GM19452 (cell line): ENCODE results near the gene TXNRD1.
"Not testable (repeated sequence)": the region's sequence is repeated elsewhere in the genome, so short reads cannot be mapped to it uniquely, and the experiment has no call there.

Experiments
- ATAC-seq: cut with Tn5 transposase; IDR thresholded peaks from one replicate; pipeline ENCODE4 v1.9.1; 2021; ENCODE audit not compliant: unreplicated experiment

The TXNRD1 gene

DNA sequence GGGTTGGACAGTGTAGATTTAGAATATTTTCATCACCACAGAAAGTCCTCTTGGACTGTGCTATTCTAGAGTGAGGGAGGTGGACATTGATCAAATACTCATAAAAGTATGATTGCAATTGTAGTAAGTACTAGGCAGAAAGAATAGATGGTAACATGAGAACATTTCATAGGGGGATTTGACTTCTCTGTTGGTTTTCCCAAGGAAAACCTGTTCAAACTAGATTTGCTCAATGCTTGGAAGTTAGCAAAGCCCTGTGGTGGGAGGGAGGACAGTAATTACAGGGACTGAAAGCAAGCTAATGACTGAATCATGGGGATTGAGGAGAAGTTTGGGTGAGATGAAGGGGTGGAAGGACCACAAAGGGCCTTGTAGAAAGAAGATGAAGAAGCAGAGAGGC is 63.6 kb downstream of the TXNRD1 start:
- ATAC-seq: no peak

DNA sequence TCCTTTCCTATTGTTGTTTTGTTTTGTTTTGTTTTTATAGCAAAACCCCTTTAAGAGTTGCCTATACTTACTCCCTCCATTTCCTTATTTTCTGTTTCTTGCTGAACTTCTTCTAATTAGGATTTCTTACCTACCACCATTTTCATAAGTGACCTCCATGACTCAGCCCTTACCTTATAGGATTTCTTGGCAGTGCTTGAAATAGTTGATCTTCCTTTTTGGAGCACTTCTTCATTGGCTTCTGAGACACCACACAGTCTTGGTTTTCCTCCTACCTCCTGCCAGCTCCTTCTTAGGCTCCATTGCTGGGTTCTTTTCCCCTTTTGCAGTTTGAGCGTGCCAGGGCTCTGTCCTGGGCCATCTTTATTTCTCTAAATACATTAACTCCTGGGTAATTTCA is 64.5 kb downstream of the TXNRD1 start:
- no peak for ATAC-seq

GRCh38 chr12:104280717-104281458 is 65.3 kb downstream of the TXNRD1 start:
- ATAC-seq: no peak

DNA sequence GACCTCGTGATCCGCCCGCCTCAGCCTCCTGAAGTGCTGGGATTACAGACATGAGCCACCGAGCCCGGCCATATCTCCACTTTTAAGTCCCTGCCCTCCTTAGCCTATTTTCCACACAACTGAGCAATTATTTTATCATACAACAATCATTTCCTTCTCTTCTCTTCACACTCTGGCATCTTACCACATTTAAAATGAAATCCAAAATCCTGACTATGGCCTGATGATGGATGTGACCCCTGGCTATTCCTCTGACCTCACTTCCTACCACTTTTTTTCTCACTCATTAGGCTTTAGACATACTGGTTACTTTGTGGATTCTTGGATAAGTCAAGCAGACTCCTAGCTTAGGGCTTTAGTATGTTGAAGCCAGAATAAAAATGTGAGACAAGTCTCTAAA is 66.1 kb downstream of the TXNRD1 start:
- ATAC-seq: no peak

DNA sequence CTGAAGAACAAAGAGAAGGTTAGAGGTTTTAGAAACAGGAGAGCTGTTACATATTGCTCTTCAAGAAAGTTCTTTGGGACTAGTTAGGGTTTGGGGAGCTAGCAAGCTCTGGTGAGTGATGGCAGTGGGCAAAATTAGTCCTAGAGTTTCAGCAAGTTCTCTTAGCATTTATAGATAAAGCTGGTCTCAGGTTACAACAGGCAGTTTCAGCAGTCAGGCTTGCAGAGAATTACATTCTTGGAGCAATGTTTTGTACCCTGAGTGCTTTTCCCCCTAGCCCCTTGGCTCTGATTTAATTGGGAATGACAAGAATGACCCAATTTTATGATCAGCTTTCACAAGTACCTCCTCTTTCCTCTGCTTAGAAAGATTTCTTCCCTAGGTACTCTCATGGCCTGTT is 66.5 kb downstream of the TXNRD1 start:
- no peak for ATAC-seq

GRCh38 chr12:104285740-104286515 is 70.3 kb downstream of the TXNRD1 start:
- no peak for ATAC-seq

DNA sequence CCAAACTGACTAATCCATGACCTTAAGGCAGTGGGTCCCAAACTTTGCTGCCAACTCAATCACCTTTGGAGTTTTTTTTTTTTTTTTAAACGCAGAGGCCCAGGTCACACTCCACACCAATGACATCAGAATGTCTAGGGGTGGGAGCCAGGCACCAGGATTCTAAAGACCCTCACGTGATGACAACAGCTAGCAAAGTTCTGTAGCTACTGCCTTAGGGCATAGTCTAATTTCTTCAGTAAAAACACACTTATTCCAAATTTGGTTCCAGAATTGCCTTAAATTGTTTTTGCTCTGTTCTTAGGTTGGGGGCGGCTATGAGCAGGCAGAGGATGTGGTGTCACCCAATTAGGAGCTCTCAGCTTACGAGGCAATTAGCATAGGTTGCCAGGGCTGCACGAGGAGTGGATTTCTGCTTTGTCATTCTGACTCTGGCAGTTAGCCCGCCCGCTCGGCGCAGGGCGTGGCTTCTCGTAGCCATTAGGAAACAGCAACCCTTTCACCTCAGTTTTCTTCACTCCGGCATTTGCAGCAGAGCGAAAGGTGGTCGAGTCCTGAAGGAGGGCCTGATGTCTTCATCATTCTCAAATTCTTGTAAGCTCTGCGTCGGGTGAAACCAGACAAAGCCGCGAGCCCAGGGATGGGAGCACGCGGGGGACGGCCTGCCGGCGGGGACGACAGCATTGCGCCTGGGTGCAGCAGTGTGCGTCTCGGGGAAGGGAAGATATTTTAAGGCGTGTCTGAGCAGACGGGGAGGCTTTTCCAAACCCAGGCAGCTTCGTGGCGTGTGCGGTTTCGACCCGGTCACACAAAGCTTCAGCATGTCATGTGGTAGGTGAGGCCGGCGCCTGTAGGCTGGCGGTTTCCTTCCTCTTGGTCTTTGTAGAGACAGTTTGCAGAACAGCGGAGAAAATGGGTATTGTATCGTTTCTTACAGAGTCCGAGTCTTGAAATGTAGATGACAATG is 71.2 kb downstream of the TXNRD1 start:
- ATAC-seq: peak; percentile 85

DNA sequence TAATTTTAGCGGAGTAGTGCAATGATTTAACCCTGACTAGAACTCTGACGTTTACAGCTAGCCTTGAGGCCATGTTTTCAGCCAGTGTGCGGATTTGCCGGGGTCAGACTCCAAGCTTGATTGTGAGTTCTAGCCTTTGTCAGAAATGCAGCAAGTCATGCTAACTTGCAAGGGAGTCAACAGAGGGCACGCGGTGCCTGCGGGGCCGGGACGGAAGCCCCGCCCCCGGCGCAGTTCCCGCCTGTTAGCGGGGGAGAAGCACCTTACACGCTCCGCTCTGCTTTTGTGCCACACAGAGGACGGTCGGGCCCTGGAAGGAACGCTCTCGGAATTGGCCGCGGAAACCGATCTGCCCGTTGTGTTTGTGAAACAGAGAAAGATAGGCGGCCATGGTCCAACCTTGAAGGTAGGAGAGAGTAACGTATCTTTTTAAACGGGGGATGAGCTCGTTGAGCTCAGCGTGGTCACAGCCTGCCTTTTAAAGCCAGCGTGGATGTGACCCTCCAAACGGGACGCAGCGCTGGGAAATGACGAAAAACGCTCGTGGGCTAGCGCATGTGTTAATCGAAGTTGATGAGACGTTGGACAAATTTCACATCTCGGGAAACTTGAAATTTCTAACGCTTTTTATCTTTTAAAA is 73.2 kb downstream of the TXNRD1 start:
- peak; percentile 57 for ATAC-seq

- no peak for ATAC-seq
These were observed 74.7 kb downstream of the TXNRD1 start for GRCh38 chr12:104290320-104290719.

- no peak for ATAC-seq
These were observed 75.3 kb downstream of the TXNRD1 start for GRCh38 chr12:104290855-104291254.

GRCh38 chr12:104291867-104292524 is 76.4 kb downstream of the TXNRD1 start:
- ATAC-seq: no peak

DNA sequence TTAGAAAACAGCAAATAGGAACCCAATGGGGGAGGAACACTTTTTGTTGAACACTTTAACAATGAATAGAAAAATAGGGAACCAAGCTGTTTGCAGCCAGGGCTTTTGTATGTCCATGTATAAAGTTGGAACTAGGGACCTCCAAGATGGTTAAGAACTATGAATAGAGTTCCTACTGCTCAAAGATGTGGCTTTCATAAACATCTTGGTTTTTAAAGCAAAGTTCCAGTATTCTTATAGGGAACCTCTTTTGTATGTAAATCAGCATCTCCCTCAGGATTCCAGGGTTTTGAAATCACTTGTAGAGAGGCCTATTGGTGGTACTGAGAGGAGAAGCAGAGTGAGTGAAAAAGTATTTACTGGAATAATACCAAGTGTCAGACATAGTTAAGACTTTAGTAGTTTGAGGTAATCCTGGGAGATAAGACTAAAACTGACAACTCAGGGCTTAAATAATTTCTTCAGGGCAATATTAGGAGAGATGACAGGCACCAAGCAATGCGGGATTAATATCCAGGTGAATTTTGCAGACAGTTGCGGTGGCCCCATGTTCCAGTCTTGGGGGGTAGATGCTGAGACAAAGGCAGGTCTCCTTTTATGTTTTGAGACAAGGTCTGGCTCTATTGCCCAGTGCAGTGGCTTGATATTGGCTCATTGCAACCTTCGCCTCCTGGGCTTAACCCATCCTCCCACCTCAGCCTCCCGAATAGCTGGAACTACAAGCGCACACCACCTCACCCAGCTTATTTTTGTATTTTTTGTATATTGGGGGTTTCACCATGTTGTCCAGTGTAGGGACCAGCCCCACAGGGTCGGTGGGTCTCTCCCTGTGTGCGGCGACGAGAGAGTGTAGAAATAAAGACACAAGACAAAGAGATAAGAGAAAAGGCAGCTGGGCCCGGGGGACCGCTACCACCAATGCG is 77.6 kb downstream of the TXNRD1 start:
- ATAC-seq: no peak

GRCh38 chr12:104294158-104294859 is 78.7 kb downstream of the TXNRD1 start:
- not testable (repeated sequence) for ATAC-seq

GRCh38 chr12:104294927-104295668 is 79.5 kb downstream of the TXNRD1 start:
- ATAC-seq: no peak

DNA sequence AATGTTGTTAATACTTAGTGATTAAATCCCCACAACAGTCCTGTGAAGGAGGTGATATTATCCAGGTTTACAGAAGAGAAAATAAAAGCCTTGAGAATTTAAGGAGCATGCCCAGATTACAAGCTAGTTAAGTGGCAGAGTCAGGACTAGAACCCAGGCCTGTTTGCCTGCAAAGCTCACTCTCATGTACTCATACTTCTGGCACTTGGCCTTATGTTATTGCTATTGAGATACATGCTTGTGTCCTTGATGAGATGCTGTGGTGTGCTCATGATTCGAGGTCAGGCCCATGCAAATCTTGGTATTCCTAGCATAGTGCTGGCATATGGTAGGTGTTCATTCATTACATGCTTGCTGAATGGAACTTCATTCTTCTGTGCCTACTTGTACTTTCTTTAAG is 80.4 kb downstream of the TXNRD1 start:
- no peak for ATAC-seq

DNA sequence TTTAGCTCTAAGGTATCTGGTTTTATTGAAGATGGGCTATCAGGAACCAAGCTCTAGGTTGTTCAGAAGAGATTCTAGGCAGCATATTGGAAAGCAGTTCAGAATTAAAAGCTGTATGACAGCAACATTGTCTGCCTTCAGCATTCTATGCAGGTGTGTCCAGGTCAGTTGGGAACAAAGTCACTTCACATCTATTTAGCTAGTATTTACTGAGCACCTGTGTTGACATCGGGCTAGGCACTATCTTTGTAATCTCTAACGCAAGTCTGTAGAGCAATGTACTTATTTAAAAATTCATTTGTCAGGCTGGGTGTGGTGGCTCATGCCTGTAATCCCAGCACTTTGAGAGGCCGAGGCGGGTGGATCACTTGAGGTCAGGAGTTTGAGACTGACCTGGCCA is 81.1 kb downstream of the TXNRD1 start:
- no peak for ATAC-seq

- no peak for ATAC-seq
These were observed 82.0 kb downstream of the TXNRD1 start for GRCh38 chr12:104297477-104298113.
